Measurements from ENCODE around the gene PLPPR1. TPM values are rescaled to one million over a fixed set of nuclear protein-coding genes. Genes with fewer than 3 reads are reported as not detected.

PLPPR1 gene
- total RNA-seq, 1 experiment from 2014 or later, result not detected

DNA sequence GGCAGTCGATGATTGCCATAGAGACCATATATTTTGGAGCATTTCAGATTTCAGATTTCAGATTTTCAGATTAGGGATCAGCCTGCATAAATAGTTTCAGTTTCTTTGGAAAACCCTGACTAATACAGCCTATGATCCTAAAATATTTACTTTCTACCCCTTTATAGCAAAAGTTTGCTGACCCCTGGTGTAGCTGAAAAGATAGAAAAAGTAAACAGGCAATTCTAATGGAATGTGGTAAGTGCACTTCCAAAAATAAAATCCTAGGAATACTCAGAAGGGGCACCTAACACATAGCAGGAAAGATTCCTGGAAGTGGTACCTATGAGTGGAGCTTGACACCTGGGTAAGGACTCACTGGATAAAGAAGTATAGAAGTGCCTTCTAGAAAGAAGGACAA, 321.8 kb downstream of the PLPPR1 start (continued):
- TF ChIP-seq RAD21 (IDR thresholded peaks at IDR 0.05; ENCODE audit: low read depth) (no peak), CEBPB (IDR thresholded peaks at IDR 0.05; ENCODE audit: low read depth) (no peak), EGR1 (IDR thresholded peaks at IDR 0.05; ENCODE audit: low read depth) (no peak)
- TF ChIP-seq, protein P1, sequence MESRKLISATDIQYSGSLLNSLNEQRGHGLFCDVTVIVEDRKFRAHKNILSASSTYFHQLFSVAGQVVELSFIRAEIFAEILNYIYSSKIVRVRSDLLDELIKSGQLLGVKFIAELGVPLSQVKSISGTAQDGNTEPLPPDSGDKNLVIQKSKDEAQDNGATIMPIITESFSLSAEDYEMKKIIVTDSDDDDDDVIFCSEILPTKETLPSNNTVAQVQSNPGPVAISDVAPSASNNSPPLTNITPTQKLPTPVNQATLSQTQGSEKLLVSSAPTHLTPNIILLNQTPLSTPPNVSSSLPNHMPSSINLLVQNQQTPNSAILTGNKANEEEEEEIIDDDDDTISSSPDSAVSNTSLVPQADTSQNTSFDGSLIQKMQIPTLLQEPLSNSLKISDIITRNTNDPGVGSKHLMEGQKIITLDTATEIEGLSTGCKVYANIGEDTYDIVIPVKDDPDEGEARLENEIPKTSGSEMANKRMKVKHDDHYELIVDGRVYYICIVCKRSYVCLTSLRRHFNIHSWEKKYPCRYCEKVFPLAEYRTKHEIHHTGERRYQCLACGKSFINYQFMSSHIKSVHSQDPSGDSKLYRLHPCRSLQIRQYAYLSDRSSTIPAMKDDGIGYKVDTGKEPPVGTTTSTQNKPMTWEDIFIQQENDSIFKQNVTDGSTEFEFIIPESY (IDR thresholded peaks at IDR 0.05; ENCODE audit: extremely low read depth, insufficient replicate concordance, low read length), result no peak

DNA sequence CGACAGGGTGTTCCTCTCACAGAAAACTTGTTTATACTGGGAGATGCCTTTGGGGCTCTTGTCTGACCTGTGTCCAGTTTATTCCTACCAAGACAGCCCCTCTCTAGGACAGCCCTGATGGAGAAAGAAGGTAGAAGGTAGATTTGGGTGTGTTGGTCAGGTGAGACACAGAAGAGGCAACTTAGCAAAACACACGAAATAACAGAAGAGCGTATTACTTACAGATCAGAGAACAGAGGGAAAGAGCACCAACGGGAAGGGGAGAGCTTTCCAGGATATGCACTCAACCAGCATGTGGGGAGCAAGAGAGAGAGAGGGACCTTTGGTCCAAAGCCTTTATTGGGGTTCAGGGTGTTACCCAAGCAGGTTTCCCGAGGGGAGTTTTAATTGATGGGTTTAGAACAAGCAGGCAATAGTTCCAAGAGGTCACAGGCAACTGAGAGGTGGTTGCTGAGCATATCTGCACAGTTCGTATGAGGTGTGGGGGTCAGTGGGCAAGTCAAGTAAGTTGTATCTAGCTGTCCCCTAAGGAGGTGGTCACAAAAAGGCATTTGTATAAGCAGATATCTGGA, 324.5 kb downstream of the PLPPR1 start:
- ChIA-PET POLR2A (no interaction called here), CTCF (no interaction called here), RAD21 (ENCODE audit: low non-redundant PET in 1 of 2, low total read pairs in 2 of 2, uncharacterized antibody in 2 of 2, unreplicated experiment in 2 of 2) (no interaction called here)
- Histone ChIP-seq H3K27ac (ENCODE audit: low read depth, low read length) (no peak overlapping the region), H2AFZ (ENCODE audit: low read depth, low read length, poor library complexity, severe bottlenecking) (no peak overlapping the region), H3K4me3 (replicated peaks in 1 of 2; ENCODE audit: low read depth in 1 of 2, low read length in 2 of 2) (no peak overlapping the region), H3K4me2 (ENCODE audit: low read length) (no peak overlapping the region), H3K9ac (ENCODE audit: low read length) (no peak overlapping the region), H3K9me2 (ENCODE audit: insufficient read depth) (no peaks in the 10 kb centered on the region), H4K20me1 (ENCODE audit: insufficient read depth) (no peaks in the 10 kb centered on the region), H3K79me2 (ENCODE audit: insufficient read depth, low read length) (no peaks in the 10 kb centered on the region), H3K4me1 (ENCODE audit: control insufficient read depth in 1 of 2, insufficient read depth in 2 of 2, low read length in 2 of 2) (0 out of 4 replicates have a peak, but pooled peaks cover 0 to 6% of the 10 kb centered on the region in 2 experiments), H3K9me3 (ENCODE audit: control insufficient read depth in 1 of 2, insufficient read depth in 1 of 2, low read depth in 1 of 2, low read length in 2 of 2) (no peaks in the 10 kb centered on the region), H3K36me3 (ENCODE audit: control insufficient read depth in 1 of 2, insufficient read depth in 2 of 2, low read length in 2 of 2) (no peaks in the 10 kb centered on the region), H3K27me3 (ENCODE audit: insufficient read depth, low read length) (no peaks in the 10 kb centered on the region)
- no TSS peak for BruUV-seq (replicated peaks)
- ATAC-seq (no peak), DNase-seq (ENCODE audit: low read depth, low spot score) (no peak)
- intact Hi-C loops (cut with micrococcal nuclease), result no loop called here
- TF ChIP-seq YY1 (IDR thresholded peaks at IDR 0.05; ENCODE audit: extremely low read depth, insufficient replicate concordance, low read depth, low read length), result no peak
- TF ChIP-seq EGR1 (IDR thresholded peaks at IDR 0.05; ENCODE audit: low read depth), result no peak
- TF ChIP-seq, protein P2, sequence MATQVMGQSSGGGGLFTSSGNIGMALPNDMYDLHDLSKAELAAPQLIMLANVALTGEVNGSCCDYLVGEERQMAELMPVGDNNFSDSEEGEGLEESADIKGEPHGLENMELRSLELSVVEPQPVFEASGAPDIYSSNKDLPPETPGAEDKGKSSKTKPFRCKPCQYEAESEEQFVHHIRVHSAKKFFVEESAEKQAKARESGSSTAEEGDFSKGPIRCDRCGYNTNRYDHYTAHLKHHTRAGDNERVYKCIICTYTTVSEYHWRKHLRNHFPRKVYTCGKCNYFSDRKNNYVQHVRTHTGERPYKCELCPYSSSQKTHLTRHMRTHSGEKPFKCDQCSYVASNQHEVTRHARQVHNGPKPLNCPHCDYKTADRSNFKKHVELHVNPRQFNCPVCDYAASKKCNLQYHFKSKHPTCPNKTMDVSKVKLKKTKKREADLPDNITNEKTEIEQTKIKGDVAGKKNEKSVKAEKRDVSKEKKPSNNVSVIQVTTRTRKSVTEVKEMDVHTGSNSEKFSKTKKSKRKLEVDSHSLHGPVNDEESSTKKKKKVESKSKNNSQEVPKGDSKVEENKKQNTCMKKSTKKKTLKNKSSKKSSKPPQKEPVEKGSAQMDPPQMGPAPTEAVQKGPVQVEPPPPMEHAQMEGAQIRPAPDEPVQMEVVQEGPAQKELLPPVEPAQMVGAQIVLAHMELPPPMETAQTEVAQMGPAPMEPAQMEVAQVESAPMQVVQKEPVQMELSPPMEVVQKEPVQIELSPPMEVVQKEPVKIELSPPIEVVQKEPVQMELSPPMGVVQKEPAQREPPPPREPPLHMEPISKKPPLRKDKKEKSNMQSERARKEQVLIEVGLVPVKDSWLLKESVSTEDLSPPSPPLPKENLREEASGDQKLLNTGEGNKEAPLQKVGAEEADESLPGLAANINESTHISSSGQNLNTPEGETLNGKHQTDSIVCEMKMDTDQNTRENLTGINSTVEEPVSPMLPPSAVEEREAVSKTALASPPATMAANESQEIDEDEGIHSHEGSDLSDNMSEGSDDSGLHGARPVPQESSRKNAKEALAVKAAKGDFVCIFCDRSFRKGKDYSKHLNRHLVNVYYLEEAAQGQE (IDR thresholded peaks at IDR 0.05; ENCODE audit: low read depth), result no peak
- TF ChIP-seq FOSL1 (IDR thresholded peaks at IDR 0.05; ENCODE audit: low read depth), result no peak
- TF ChIP-seq SP1 (IDR thresholded peaks at IDR 0.05; ENCODE audit: low read depth), result no peak
- TF ChIP-seq, protein P3, sequence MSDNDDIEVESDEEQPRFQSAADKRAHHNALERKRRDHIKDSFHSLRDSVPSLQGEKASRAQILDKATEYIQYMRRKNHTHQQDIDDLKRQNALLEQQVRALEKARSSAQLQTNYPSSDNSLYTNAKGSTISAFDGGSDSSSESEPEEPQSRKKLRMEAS (IDR thresholded peaks at IDR 0.05), result no peak
- TF ChIP-seq CBX3 (IDR thresholded peaks at IDR 0.05; ENCODE audit: low read depth), result no peak
- no peak for TF ChIP-seq ELF1 (IDR thresholded peaks at IDR 0.05; ENCODE audit: borderline replicate concordance, low read depth)
- TF ChIP-seq, protein P1 (IDR thresholded peaks at IDR 0.05; ENCODE audit: extremely low read depth, insufficient replicate concordance, low read length), result no peak
- no peak for TF ChIP-seq ZFX (IDR thresholded peaks at IDR 0.05)
- no peak for TF ChIP-seq EZH2 (IDR thresholded peaks at IDR 0.05)
- TF ChIP-seq, protein P4, sequence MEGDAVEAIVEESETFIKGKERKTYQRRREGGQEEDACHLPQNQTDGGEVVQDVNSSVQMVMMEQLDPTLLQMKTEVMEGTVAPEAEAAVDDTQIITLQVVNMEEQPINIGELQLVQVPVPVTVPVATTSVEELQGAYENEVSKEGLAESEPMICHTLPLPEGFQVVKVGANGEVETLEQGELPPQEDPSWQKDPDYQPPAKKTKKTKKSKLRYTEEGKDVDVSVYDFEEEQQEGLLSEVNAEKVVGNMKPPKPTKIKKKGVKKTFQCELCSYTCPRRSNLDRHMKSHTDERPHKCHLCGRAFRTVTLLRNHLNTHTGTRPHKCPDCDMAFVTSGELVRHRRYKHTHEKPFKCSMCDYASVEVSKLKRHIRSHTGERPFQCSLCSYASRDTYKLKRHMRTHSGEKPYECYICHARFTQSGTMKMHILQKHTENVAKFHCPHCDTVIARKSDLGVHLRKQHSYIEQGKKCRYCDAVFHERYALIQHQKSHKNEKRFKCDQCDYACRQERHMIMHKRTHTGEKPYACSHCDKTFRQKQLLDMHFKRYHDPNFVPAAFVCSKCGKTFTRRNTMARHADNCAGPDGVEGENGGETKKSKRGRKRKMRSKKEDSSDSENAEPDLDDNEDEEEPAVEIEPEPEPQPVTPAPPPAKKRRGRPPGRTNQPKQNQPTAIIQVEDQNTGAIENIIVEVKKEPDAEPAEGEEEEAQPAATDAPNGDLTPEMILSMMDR (IDR thresholded peaks at IDR 0.05 in 2 of 3, conservative IDR thresholded peaks at IDR 0.05 in 1 of 3; ENCODE audit: borderline replicate concordance in 1 of 3, insufficient read depth in 1 of 3, low read depth in 2 of 3, low read length in 2 of 3), result no peak
- TF ChIP-seq EZH2phosphoT487 (IDR thresholded peaks at IDR 0.05; ENCODE audit: borderline replicate concordance), result no peak
